ENCODE results near the gene LY9.

LY9 gene

DNA sequence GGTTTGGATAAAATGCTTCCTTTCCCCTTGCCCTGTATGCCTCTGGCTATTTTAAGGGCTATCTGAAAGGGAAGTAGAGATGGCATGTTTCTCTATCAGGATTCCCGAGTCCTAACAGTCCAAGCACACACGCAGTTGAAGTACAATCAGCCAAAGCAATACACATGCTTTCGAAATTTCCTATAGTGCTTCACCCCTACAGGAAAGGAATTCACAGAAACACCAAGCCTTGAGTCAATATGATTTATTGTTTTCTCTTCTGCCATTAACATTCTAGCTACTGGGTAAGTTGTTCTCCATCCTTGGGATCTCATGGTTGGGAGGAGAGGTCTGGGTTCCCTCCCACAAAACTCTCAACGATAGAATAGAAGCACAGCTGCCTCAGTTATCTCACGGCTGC, 80.3 kb downstream of the LY9 start:
- H3K27ac ChIP-seq (ENCODE audit: low read depth, low read length): no peak overlapping the region
- H3F3A ChIP-seq (ENCODE audit: control insufficient read depth, insufficient read depth): no peaks in the 10 kb centered on the region
- no peak overlapping the region for H3K4me3 ChIP-seq (ENCODE audit: low read length)
- H3K4me1 ChIP-seq (ENCODE audit: control insufficient read depth, low read length): no peaks in the 10 kb centered on the region
- H3K36me3 ChIP-seq (ENCODE audit: control insufficient read depth, low read length): no peaks in the 10 kb centered on the region
- H4K20me1 ChIP-seq (ENCODE audit: control insufficient read depth, insufficient read depth, low read depth, low read length): no peaks in the 10 kb centered on the region
- no peaks in the 10 kb centered on the region for H3K79me2 ChIP-seq (ENCODE audit: control insufficient read depth, low read length)
- no peaks in the 10 kb centered on the region for H3K27me3 ChIP-seq (ENCODE audit: control insufficient read depth, low read length)
- H3K4me2 ChIP-seq (ENCODE audit: low read length): no peak overlapping the region
- H3K9me2 ChIP-seq (replicated peaks; ENCODE audit: control insufficient read depth, low read length): no peaks in the 10 kb centered on the region
- no peaks in the 10 kb centered on the region for H3K9me3 ChIP-seq (ENCODE audit: control insufficient read depth, insufficient read depth, low read length)
- no peak for TF ChIP-seq EZH2phosphoT487 (IDR thresholded peaks at IDR 0.05; ENCODE audit: borderline replicate concordance, low read length)
- TF ChIP-seq, protein P1, sequence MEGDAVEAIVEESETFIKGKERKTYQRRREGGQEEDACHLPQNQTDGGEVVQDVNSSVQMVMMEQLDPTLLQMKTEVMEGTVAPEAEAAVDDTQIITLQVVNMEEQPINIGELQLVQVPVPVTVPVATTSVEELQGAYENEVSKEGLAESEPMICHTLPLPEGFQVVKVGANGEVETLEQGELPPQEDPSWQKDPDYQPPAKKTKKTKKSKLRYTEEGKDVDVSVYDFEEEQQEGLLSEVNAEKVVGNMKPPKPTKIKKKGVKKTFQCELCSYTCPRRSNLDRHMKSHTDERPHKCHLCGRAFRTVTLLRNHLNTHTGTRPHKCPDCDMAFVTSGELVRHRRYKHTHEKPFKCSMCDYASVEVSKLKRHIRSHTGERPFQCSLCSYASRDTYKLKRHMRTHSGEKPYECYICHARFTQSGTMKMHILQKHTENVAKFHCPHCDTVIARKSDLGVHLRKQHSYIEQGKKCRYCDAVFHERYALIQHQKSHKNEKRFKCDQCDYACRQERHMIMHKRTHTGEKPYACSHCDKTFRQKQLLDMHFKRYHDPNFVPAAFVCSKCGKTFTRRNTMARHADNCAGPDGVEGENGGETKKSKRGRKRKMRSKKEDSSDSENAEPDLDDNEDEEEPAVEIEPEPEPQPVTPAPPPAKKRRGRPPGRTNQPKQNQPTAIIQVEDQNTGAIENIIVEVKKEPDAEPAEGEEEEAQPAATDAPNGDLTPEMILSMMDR (IDR thresholded peaks at IDR 0.05; ENCODE audit: low read depth, low read length, poor library complexity, severe bottlenecking): no peak

DNA sequence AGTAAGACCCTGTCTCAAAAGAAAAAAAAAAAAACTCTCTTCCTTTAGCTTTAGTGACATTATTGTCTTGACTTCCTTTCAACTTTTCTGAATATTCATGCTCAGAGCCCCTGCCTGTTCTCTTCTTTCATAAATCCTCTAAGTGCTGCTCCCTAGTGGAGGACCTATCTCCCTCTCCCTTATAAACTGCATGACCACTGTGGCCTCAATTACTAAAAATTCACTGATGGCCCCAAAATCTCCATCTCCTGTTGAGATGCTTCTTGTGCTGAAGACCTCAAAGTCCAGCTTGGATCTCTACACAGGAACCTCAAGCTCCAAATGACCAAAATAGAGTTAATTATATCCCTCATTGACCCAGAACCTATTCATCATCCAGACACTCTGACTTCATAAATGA, 81.2 kb downstream of the LY9 start:
- Histone ChIP-seq H3K4me3 (ENCODE audit: low read length) (no peak overlapping the region), H3K27ac (ENCODE audit: low read depth, low read length) (no peak overlapping the region), H3K9me3 (ENCODE audit: control insufficient read depth, insufficient read depth, low read length) (no peaks in the 10 kb centered on the region), H3K27me3 (ENCODE audit: control insufficient read depth, low read length) (no peaks in the 10 kb centered on the region), H3K9me2 (replicated peaks; ENCODE audit: control insufficient read depth, low read length) (no peaks in the 10 kb centered on the region), H3K4me2 (ENCODE audit: low read length) (no peak overlapping the region), H3K79me2 (ENCODE audit: control insufficient read depth, low read length) (no peaks in the 10 kb centered on the region), H4K20me1 (ENCODE audit: control insufficient read depth, insufficient read depth, low read depth, low read length) (no peaks in the 10 kb centered on the region), H3K4me1 (ENCODE audit: control insufficient read depth, low read length) (no peaks in the 10 kb centered on the region), H3K36me3 (ENCODE audit: control insufficient read depth, low read length) (no peaks in the 10 kb centered on the region), H3F3A (ENCODE audit: control insufficient read depth, insufficient read depth) (no peaks in the 10 kb centered on the region)
- TF ChIP-seq EZH2phosphoT487 (IDR thresholded peaks at IDR 0.05; ENCODE audit: borderline replicate concordance, low read length): no peak
- TF ChIP-seq, protein P1 (IDR thresholded peaks at IDR 0.05; ENCODE audit: low read depth, low read length, poor library complexity, severe bottlenecking): peak; percentile 56
